ENCODE data around the gene WIPF2.
A peak's percentile ranks its signal among the peaks of the same experiment; 100 is the strongest.

Gene WIPF2

GRCh38 chr17:40326832-40327199 is 107.7 kb downstream of the WIPF2 start:
- Histone ChIP-seq H3K4me3 (ENCODE audit: low read length in 2 of 2) (no peak overlapping the region), H3K9me3 (replicated peaks in 1 of 2; ENCODE audit: control insufficient read depth in 2 of 2, insufficient read depth in 1 of 2, low read depth in 1 of 2, low read length in 2 of 2) (no peaks in the 10 kb centered on the region), H3K4ac (ENCODE audit: low read length) (no peak overlapping the region), H2BK120ac (ENCODE audit: low read depth, low read length) (no peak overlapping the region), H3K9ac (ENCODE audit: low read depth, low read length, poor library complexity) (no peak overlapping the region), H3K4me2 (ENCODE audit: insufficient read depth, low read length, poor library complexity, severe bottlenecking) (no peak overlapping the region), H2BK12ac (ENCODE audit: low read length) (no peak overlapping the region), H2BK15ac (ENCODE audit: low read length) (no peak overlapping the region), H4K8ac (ENCODE audit: low read depth, low read length) (no peak overlapping the region), H2AK5ac (ENCODE audit: low read depth, low read length) (no peak overlapping the region), H3K18ac (ENCODE audit: low read length) (no peak overlapping the region), H3K36me3 (replicated peaks in 1 of 2; ENCODE audit: control insufficient read depth in 2 of 2, insufficient read depth in 2 of 2, low read length in 2 of 2) (peaks cover 0 to 9% of the 10 kb centered on the region in 2 donors), H4K91ac (ENCODE audit: low read depth, low read length, poor library complexity) (no peak overlapping the region), H3K23ac (ENCODE audit: low read depth, low read length, poor library complexity) (no peak overlapping the region), H3K79me1 (ENCODE audit: low read depth, low read length) (peaks cover 10% of the 10 kb centered on the region), H2BK5ac (ENCODE audit: low read length) (peak overlapping the region; percentile 39), H3K27me3 (ENCODE audit: control insufficient read depth in 3 of 3, insufficient read depth in 3 of 3, low read depth in 1 of 3, low read length in 3 of 3) (no peaks in the 10 kb centered on the region), H2AFZ (ENCODE audit: low read length) (no peak overlapping the region), H3K27ac (replicated peaks; ENCODE audit: low read length) (no peak overlapping the region), H3K14ac (ENCODE audit: low read length) (no peak overlapping the region), H3K4me1 (ENCODE audit: control insufficient read depth in 2 of 2, insufficient read depth in 1 of 2, low read depth in 1 of 2, low read length in 2 of 2) (peaks cover 13 to 15% of the 10 kb centered on the region in 2 donors)
- no peak for DNase-seq (ENCODE audit: low spot score)
- WGBS, 2 donors (ENCODE audit: extremely low coverage in 2 of 2, insufficient read length in 2 of 2, insufficient replicate concordance in 1 of 2), result no CpG with 5 or more reads among the region's 1 CpG

GRCh38 chr17:40327244-40327729 is 108.2 kb downstream of the WIPF2 start:
- H3K4me2 ChIP-seq (ENCODE audit: insufficient read depth, low read length, poor library complexity, severe bottlenecking), result no peak overlapping the region
- H3K9me3 ChIP-seq (replicated peaks in 1 of 2; ENCODE audit: control insufficient read depth in 2 of 2, insufficient read depth in 1 of 2, low read depth in 1 of 2, low read length in 2 of 2), result no peaks in the 10 kb centered on the region
- peaks cover 11 to 12% of the 10 kb centered on the region in 2 donors for H3K4me1 ChIP-seq (ENCODE audit: control insufficient read depth in 2 of 2, insufficient read depth in 1 of 2, low read depth in 1 of 2, low read length in 2 of 2)
- H3K18ac ChIP-seq (ENCODE audit: low read length), result no peak overlapping the region
- no peak overlapping the region for H3K14ac ChIP-seq (ENCODE audit: low read length)
- no peak for DNase-seq (ENCODE audit: low spot score)
- no peak overlapping the region for H2BK5ac ChIP-seq (ENCODE audit: low read length)
- no peak overlapping the region for H3K23ac ChIP-seq (ENCODE audit: low read depth, low read length, poor library complexity)
- H3K9ac ChIP-seq (ENCODE audit: low read depth, low read length, poor library complexity), result no peak overlapping the region
- H2BK15ac ChIP-seq (ENCODE audit: low read length), result no peak overlapping the region
- peaks cover 0 to 10% of the 10 kb centered on the region in 2 donors for H3K36me3 ChIP-seq (replicated peaks in 1 of 2; ENCODE audit: control insufficient read depth in 2 of 2, insufficient read depth in 2 of 2, low read length in 2 of 2)
- H2BK120ac ChIP-seq (ENCODE audit: low read depth, low read length), result no peak overlapping the region
- H4K8ac ChIP-seq (ENCODE audit: low read depth, low read length), result no peak overlapping the region
- H2AFZ ChIP-seq (ENCODE audit: low read length), result no peak overlapping the region
- H3K4ac ChIP-seq (ENCODE audit: low read length), result no peak overlapping the region
- no peak overlapping the region for H2BK12ac ChIP-seq (ENCODE audit: low read length)
- H2AK5ac ChIP-seq (ENCODE audit: low read depth, low read length), result no peak overlapping the region
- WGBS, 2 donors (ENCODE audit: extremely low coverage in 2 of 2, insufficient read length in 2 of 2, insufficient replicate concordance in 1 of 2), result no CpG with 5 or more reads among the region's 4 CpGs
- no peak overlapping the region for H4K91ac ChIP-seq (ENCODE audit: low read depth, low read length, poor library complexity)
- H3K27me3 ChIP-seq (ENCODE audit: control insufficient read depth in 3 of 3, insufficient read depth in 3 of 3, low read depth in 1 of 3, low read length in 3 of 3), result no peaks in the 10 kb centered on the region
- H3K4me3 ChIP-seq (ENCODE audit: low read length in 2 of 2), result no peak overlapping the region
- H3K79me1 ChIP-seq (ENCODE audit: low read depth, low read length), result peaks cover 6% of the 10 kb centered on the region
- no peak overlapping the region for H3K27ac ChIP-seq (replicated peaks; ENCODE audit: low read length)

GRCh38 chr17:40327735-40328385 is 108.8 kb downstream of the WIPF2 start:
- H3K27ac ChIP-seq (replicated peaks; ENCODE audit: low read length), result no peak overlapping the region
- no peak overlapping the region for H3K18ac ChIP-seq (ENCODE audit: low read length)
- peaks cover 6 to 7% of the 10 kb centered on the region in 2 donors for H3K4me1 ChIP-seq (ENCODE audit: control insufficient read depth in 2 of 2, insufficient read depth in 1 of 2, low read depth in 1 of 2, low read length in 2 of 2)
- no peak overlapping the region for H3K14ac ChIP-seq (ENCODE audit: low read length)
- H3K36me3 ChIP-seq (replicated peaks in 1 of 2; ENCODE audit: control insufficient read depth in 2 of 2, insufficient read depth in 2 of 2, low read length in 2 of 2), result peaks cover 0 to 10% of the 10 kb centered on the region in 2 donors
- no peak overlapping the region for H3K4me2 ChIP-seq (ENCODE audit: insufficient read depth, low read length, poor library complexity, severe bottlenecking)
- H3K23ac ChIP-seq (ENCODE audit: low read depth, low read length, poor library complexity), result no peak overlapping the region
- WGBS, 2 donors (ENCODE audit: extremely low coverage in 2 of 2, insufficient read length in 2 of 2, insufficient replicate concordance in 1 of 2), result no CpG with 5 or more reads among the region's 3 CpGs
- no peak overlapping the region for H2BK120ac ChIP-seq (ENCODE audit: low read depth, low read length)
- no peak overlapping the region for H2BK5ac ChIP-seq (ENCODE audit: low read length)
- no peaks in the 10 kb centered on the region for H3K9me3 ChIP-seq (replicated peaks in 1 of 2; ENCODE audit: control insufficient read depth in 2 of 2, insufficient read depth in 1 of 2, low read depth in 1 of 2, low read length in 2 of 2)
- H2BK12ac ChIP-seq (ENCODE audit: low read length), result peak overlapping the region; percentile 48
- H3K27me3 ChIP-seq (ENCODE audit: control insufficient read depth in 3 of 3, insufficient read depth in 3 of 3, low read depth in 1 of 3, low read length in 3 of 3), result no peaks in the 10 kb centered on the region
- H2AK5ac ChIP-seq (ENCODE audit: low read depth, low read length), result no peak overlapping the region
- H2AFZ ChIP-seq (ENCODE audit: low read length), result no peak overlapping the region
- H4K91ac ChIP-seq (ENCODE audit: low read depth, low read length, poor library complexity), result no peak overlapping the region
- H3K4me3 ChIP-seq (ENCODE audit: low read length in 2 of 2), result no peak overlapping the region
- no peak for DNase-seq (ENCODE audit: low spot score)
- no peak overlapping the region for H2BK15ac ChIP-seq (ENCODE audit: low read length)
- peaks cover 5% of the 10 kb centered on the region for H3K79me1 ChIP-seq (ENCODE audit: low read depth, low read length)
- no peak overlapping the region for H3K9ac ChIP-seq (ENCODE audit: low read depth, low read length, poor library complexity)
- H4K8ac ChIP-seq (ENCODE audit: low read depth, low read length), result no peak overlapping the region
- H3K4ac ChIP-seq (ENCODE audit: low read length), result no peak overlapping the region

GRCh38 chr17:40328386-40328766 is 109.3 kb downstream of the WIPF2 start:
- no peak overlapping the region for H3K23ac ChIP-seq (ENCODE audit: low read depth, low read length, poor library complexity)
- no peak overlapping the region for H2AK5ac ChIP-seq (ENCODE audit: low read depth, low read length)
- no peak overlapping the region for H3K9ac ChIP-seq (ENCODE audit: low read depth, low read length, poor library complexity)
- H3K14ac ChIP-seq (ENCODE audit: low read length), result no peak overlapping the region
- H3K4me2 ChIP-seq (ENCODE audit: insufficient read depth, low read length, poor library complexity, severe bottlenecking), result no peak overlapping the region
- no peak overlapping the region for H3K4me3 ChIP-seq (ENCODE audit: low read length in 2 of 2)
- no peak overlapping the region for H3K4ac ChIP-seq (ENCODE audit: low read length)
- no peak overlapping the region for H3K27ac ChIP-seq (replicated peaks; ENCODE audit: low read length)
- no peaks in the 10 kb centered on the region for H3K27me3 ChIP-seq (ENCODE audit: control insufficient read depth in 3 of 3, insufficient read depth in 3 of 3, low read depth in 1 of 3, low read length in 3 of 3)
- no CpG with 5 or more reads among the region's 2 CpGs for WGBS, 2 donors (ENCODE audit: extremely low coverage in 2 of 2, insufficient read length in 2 of 2, insufficient replicate concordance in 1 of 2)
- no peak overlapping the region for H2BK5ac ChIP-seq (ENCODE audit: low read length)
- peaks cover 1 to 4% of the 10 kb centered on the region in 2 donors for H3K4me1 ChIP-seq (ENCODE audit: control insufficient read depth in 2 of 2, insufficient read depth in 1 of 2, low read depth in 1 of 2, low read length in 2 of 2)
- no peak overlapping the region for H3K18ac ChIP-seq (ENCODE audit: low read length)
- peaks cover 5% of the 10 kb centered on the region for H3K79me1 ChIP-seq (ENCODE audit: low read depth, low read length)
- H3K36me3 ChIP-seq (replicated peaks in 1 of 2; ENCODE audit: control insufficient read depth in 2 of 2, insufficient read depth in 2 of 2, low read length in 2 of 2), result peaks cover 0 to 10% of the 10 kb centered on the region in 2 donors
- no peak overlapping the region for H2BK15ac ChIP-seq (ENCODE audit: low read length)
- H2BK120ac ChIP-seq (ENCODE audit: low read depth, low read length), result no peak overlapping the region
- DNase-seq (ENCODE audit: low spot score), result no peak
- H2AFZ ChIP-seq (ENCODE audit: low read length), result no peak overlapping the region
- H2BK12ac ChIP-seq (ENCODE audit: low read length), result no peak overlapping the region
- no peak overlapping the region for H4K8ac ChIP-seq (ENCODE audit: low read depth, low read length)
- H3K9me3 ChIP-seq (replicated peaks in 1 of 2; ENCODE audit: control insufficient read depth in 2 of 2, insufficient read depth in 1 of 2, low read depth in 1 of 2, low read length in 2 of 2), result no peaks in the 10 kb centered on the region
- no peak overlapping the region for H4K91ac ChIP-seq (ENCODE audit: low read depth, low read length, poor library complexity)
